Mesendoderm (in vitro differentiated cells): ENCODE results near the gene IL15RA.

Experiments used
- DNase-seq: peaks from one replicate; pipeline ENCODE4 v3.0.0; 2013
- H2AK5ac ChIP-seq: 2 replicates; pipeline ENCODE4 v1.6.1; 2013; ENCODE audit warnings: low read length, inconsistent platforms
- H2BK120ac ChIP-seq: 2 replicates; pipeline ENCODE4 v1.6.1; 2013; ENCODE audit warnings: low read depth, mild to moderate bottlenecking, low read length, moderate library complexity, mixed read lengths
- H2BK15ac ChIP-seq: replicated peaks from 2 replicates; pipeline ENCODE4 v1.6.1; 2013; ENCODE audit warnings: low read depth, mild to moderate bottlenecking, moderate library complexity
- H2BK5ac ChIP-seq: 2 replicates; pipeline ENCODE4 v1.6.1; 2013; ENCODE audit warnings: low read length, inconsistent platforms
- H3K18ac ChIP-seq: 2 replicates; pipeline ENCODE4 v1.6.1; 2013; ENCODE audit warnings: mild to moderate bottlenecking, low read length, mixed read lengths
- H3K23ac ChIP-seq: one replicate; pipeline ENCODE4 v1.6.1; 2013; ENCODE audit warnings: low read length
- H3K27ac ChIP-seq: 2 replicates; pipeline ENCODE4 v1.5.1; 2013; ENCODE audit warnings: low read depth, mild to moderate bottlenecking, inconsistent platforms, low read length, moderate library complexity
- H3K27me3 ChIP-seq: 2 replicates; pipeline ENCODE4 v1.6.1; 2013; ENCODE audit warnings: low read length, control low read depth, mild to moderate bottlenecking, inconsistent platforms; ENCODE audit not compliant: insufficient read depth, poor library complexity
- H3K36me3 ChIP-seq: 2 replicates; pipeline ENCODE4 v1.6.1; 2013; ENCODE audit warnings: low read length, inconsistent platforms; ENCODE audit not compliant: control insufficient read depth, insufficient read depth
- H3K4ac ChIP-seq: one replicate; pipeline ENCODE4 v1.6.1; 2013; ENCODE audit warnings: low read depth, mild to moderate bottlenecking, low read length, moderate library complexity
- H3K4me1 ChIP-seq: 2 replicates; pipeline ENCODE4 v1.6.1; 2013; ENCODE audit warnings: low read depth, low read length, inconsistent platforms; ENCODE audit not compliant: control insufficient read depth
- H3K4me2 ChIP-seq: 2 replicates; pipeline ENCODE4 v1.6.1; 2013; ENCODE audit warnings: low read length
- H3K4me3 ChIP-seq: 2 replicates; pipeline ENCODE4 v1.5.1; 2013; ENCODE audit warnings: mild to moderate bottlenecking, low read length
- H3K56ac ChIP-seq: one replicate; pipeline ENCODE4 v1.6.1; 2013; ENCODE audit warnings: low read length
- H3K79me1 ChIP-seq: 2 replicates; pipeline ENCODE4 v1.6.1; 2013; ENCODE audit warnings: low read length, inconsistent platforms
- H3K79me2 ChIP-seq: 2 replicates; pipeline ENCODE4 v1.6.1; 2013; ENCODE audit warnings: mild to moderate bottlenecking, low read length; ENCODE audit not compliant: control insufficient read depth, insufficient read depth
- H3K9ac ChIP-seq: 2 replicates; pipeline ENCODE4 v1.6.1; 2013; ENCODE audit warnings: low read length, inconsistent platforms
- H4K5ac ChIP-seq: one replicate; pipeline ENCODE4 v1.6.1; 2013; ENCODE audit warnings: low read length
- H4K8ac ChIP-seq: one replicate; pipeline ENCODE4 v1.6.1; 2013; ENCODE audit warnings: low read depth, mild to moderate bottlenecking, control low read depth, low read length, moderate library complexity
- WGBS: extraction: QIAGEN DNeasy Blood & Tissue Kit; methylation state at CpG from one replicate; pipeline ENCODE4 v1.1.7; 2013; ENCODE audit warnings: low lambda C conversion rate, missing lambda C conversion rate; ENCODE audit not compliant: insufficient coverage; ENCODE audit errors: extremely low coverage; 5-methylcytosine and 5-hydroxymethylcytosine counted together

The IL15RA gene

GRCh38 chr10:6014241-6014761 lies 37.0 kb upstream of the IL15RA start:
- no peaks in the 10 kb centered on the region for H3K27me3 ChIP-seq
- no peaks in the 10 kb centered on the region for H3K4me1 ChIP-seq
- no peak overlapping the region for H3K18ac ChIP-seq

GRCh38 chr10:6013413-6014192 lies 36.3 kb upstream of the IL15RA start:
- H3K56ac ChIP-seq, result no peak overlapping the region
- no peak overlapping the region for H2BK15ac ChIP-seq
- H3K4me2 ChIP-seq, result no peak overlapping the region
- H3K9ac ChIP-seq, result no peak overlapping the region
- H3K79me2 ChIP-seq, result no peaks in the 10 kb centered on the region
- no peak overlapping the region for H4K8ac ChIP-seq
- no CpG with 5 or more reads among the region's 17 CpGs for WGBS
- no peaks in the 10 kb centered on the region for H3K36me3 ChIP-seq
- no peak overlapping the region for H3K4ac ChIP-seq
- no peak overlapping the region for H3K4me3 ChIP-seq
- no peak overlapping the region for H2AK5ac ChIP-seq
- no peak overlapping the region for H3K18ac ChIP-seq
- no peaks in the 10 kb centered on the region for H3K79me1 ChIP-seq
- H3K27me3 ChIP-seq, result no peaks in the 10 kb centered on the region
- H4K5ac ChIP-seq, result no peak overlapping the region
- no peaks in the 10 kb centered on the region for H3K4me1 ChIP-seq
- H3K27ac ChIP-seq, result no peak overlapping the region
- H3K23ac ChIP-seq, result no peak overlapping the region
- no peak overlapping the region for H2BK120ac ChIP-seq
- DNase-seq, result no peak
- no peak overlapping the region for H2BK5ac ChIP-seq

More at GRCh38 chr10:6014241-6014761, 37.0 kb upstream of the IL15RA start:
- H3K23ac ChIP-seq, result no peak overlapping the region
- H3K9ac ChIP-seq, result no peak overlapping the region
- H4K8ac ChIP-seq, result no peak overlapping the region
- no peak overlapping the region for H2BK120ac ChIP-seq
- no peak overlapping the region for H2AK5ac ChIP-seq
- DNase-seq, result peak; percentile 58
- no peak overlapping the region for H3K4ac ChIP-seq
- WGBS, result no CpG with 5 or more reads among the region's 6 CpGs
- H3K56ac ChIP-seq, result no peak overlapping the region
- no peak overlapping the region for H2BK5ac ChIP-seq
- H3K79me1 ChIP-seq, result no peaks in the 10 kb centered on the region
- no peak overlapping the region for H3K4me3 ChIP-seq
- H2BK15ac ChIP-seq, result no peak overlapping the region
- H3K36me3 ChIP-seq, result no peaks in the 10 kb centered on the region
- no peak overlapping the region for H3K27ac ChIP-seq
- H4K5ac ChIP-seq, result no peak overlapping the region
- no peak overlapping the region for H3K4me2 ChIP-seq
- no peaks in the 10 kb centered on the region for H3K79me2 ChIP-seq

GRCh38 chr10:6012121-6012905 lies 35.0 kb upstream of the IL15RA start:
- Histone ChIP-seq H2BK15ac (no peak overlapping the region), H3K56ac (no peak overlapping the region), H2BK5ac (no peak overlapping the region), H3K23ac (no peak overlapping the region), H2AK5ac (no peak overlapping the region), H4K5ac (no peak overlapping the region), H3K27ac (no peak overlapping the region), H2BK120ac (no peak overlapping the region), H3K4me3 (no peak overlapping the region), H3K79me1 (no peaks in the 10 kb centered on the region), H4K8ac (no peak overlapping the region), H3K27me3 (no peaks in the 10 kb centered on the region), H3K18ac (no peak overlapping the region), H3K79me2 (no peaks in the 10 kb centered on the region), H3K9ac (no peak overlapping the region), H3K4ac (no peak overlapping the region), H3K4me1 (no peaks in the 10 kb centered on the region), H3K36me3 (no peaks in the 10 kb centered on the region), H3K4me2 (no peak overlapping the region)
- no peak for DNase-seq
- WGBS, result no CpG with 5 or more reads among the region's 15 CpGs

- H3K36me3 ChIP-seq, result no peaks in the 10 kb centered on the region
- no CpG with 5 or more reads among the region's 8 CpGs for WGBS
- H3K4ac ChIP-seq, result no peak overlapping the region
- H3K27me3 ChIP-seq, result no peaks in the 10 kb centered on the region
- no peak overlapping the region for H3K56ac ChIP-seq
- H2BK120ac ChIP-seq, result no peak overlapping the region
- H2BK5ac ChIP-seq, result no peak overlapping the region
- H3K18ac ChIP-seq, result no peak overlapping the region
- no peaks in the 10 kb centered on the region for H3K4me1 ChIP-seq
- H3K79me2 ChIP-seq, result no peaks in the 10 kb centered on the region
- H4K5ac ChIP-seq, result no peak overlapping the region
- no peak overlapping the region for H3K27ac ChIP-seq
- no peak overlapping the region for H3K4me3 ChIP-seq
- H3K23ac ChIP-seq, result no peak overlapping the region
- H2BK15ac ChIP-seq, result no peak overlapping the region
- H3K79me1 ChIP-seq, result no peaks in the 10 kb centered on the region
- no peak overlapping the region for H3K4me2 ChIP-seq
- no peak overlapping the region for H3K9ac ChIP-seq
- H2AK5ac ChIP-seq, result no peak overlapping the region
- DNase-seq, result no peak
- no peak overlapping the region for H4K8ac ChIP-seq
Measured at GRCh38 chr10:6011558-6011957, 34.2 kb upstream of the IL15RA start.

- no peak for DNase-seq
- no peak overlapping the region for H4K8ac ChIP-seq
- no peak overlapping the region for H3K56ac ChIP-seq
- no peaks in the 10 kb centered on the region for H3K79me2 ChIP-seq
- no peak overlapping the region for H3K23ac ChIP-seq
- H3K4me2 ChIP-seq, result no peak overlapping the region
- no peak overlapping the region for H2BK15ac ChIP-seq
- H3K79me1 ChIP-seq, result no peaks in the 10 kb centered on the region
- no peak overlapping the region for H3K9ac ChIP-seq
- H3K27me3 ChIP-seq, result no peaks in the 10 kb centered on the region
- no peaks in the 10 kb centered on the region for H3K36me3 ChIP-seq
- H2BK5ac ChIP-seq, result no peak overlapping the region
- H3K4me3 ChIP-seq, result no peak overlapping the region
- H4K5ac ChIP-seq, result no peak overlapping the region
- no peak overlapping the region for H2AK5ac ChIP-seq
- no CpG with 5 or more reads among the region's 3 CpGs for WGBS
- H3K4me1 ChIP-seq, result no peaks in the 10 kb centered on the region
- H3K18ac ChIP-seq, result no peak overlapping the region
- H3K4ac ChIP-seq, result no peak overlapping the region
- H3K27ac ChIP-seq, result no peak overlapping the region
- no peak overlapping the region for H2BK120ac ChIP-seq
Measured at GRCh38 chr10:6010569-6010968, 33.2 kb upstream of the IL15RA start.
